KBM-7 (cell line): Measurements from ENCODE around the gene BBS9.

ENCODE experiments used
- DNase-seq: peaks from one replicate; pipeline ENCODE4 v3.0.0-alpha.2; 2015
- in situ Hi-C: fragments of 300-500 bp; cut with MboI; formaldehyde crosslinking; loops from 2 replicates; pipeline ENCODE4 v1.14.3; 2020; ENCODE audit warnings: low sequenced_read_pairs, low pct_unique_long_range_greater_than_20kb, mixed read lengths

The BBS9 gene

GRCh38 chr7:33334349-33334748, 205.0 kb downstream of the BBS9 start:
- DNase-seq = peak; percentile 27
- in situ Hi-C loops = no loop called here

GRCh38 chr7:33336820-33337219, 207.5 kb downstream of the BBS9 start:
- in situ Hi-C loops = no loop called here
- DNase-seq = no peak

GRCh38 chr7:33339074-33339790, 209.9 kb downstream of the BBS9 start:
- DNase-seq = no peak
- in situ Hi-C loops = no loop called here

- in situ Hi-C loops = no loop called here
- no peak for DNase-seq
Observed at GRCh38 chr7:33346055-33346454, 216.7 kb downstream of the BBS9 start.

- in situ Hi-C loops = no loop called here
- DNase-seq = no peak
Observed at GRCh38 chr7:33350577-33350976, 221.2 kb downstream of the BBS9 start.

GRCh38 chr7:33351709-33352108, 222.3 kb downstream of the BBS9 start:
- in situ Hi-C loops = no loop called here
- DNase-seq = no peak

GRCh38 chr7:33354201-33354600, 224.8 kb downstream of the BBS9 start:
- DNase-seq = no peak
- in situ Hi-C loops = no loop called here

GRCh38 chr7:33355386-33355785, 226.0 kb downstream of the BBS9 start:
- no peak for DNase-seq
- in situ Hi-C loops = no loop called here

GRCh38 chr7:33356336-33356735, 227.0 kb downstream of the BBS9 start:
- DNase-seq = no peak

GRCh38 chr7:33357846-33358245, 228.5 kb downstream of the BBS9 start:
- in situ Hi-C loops = no loop called here
- DNase-seq = no peak

More at GRCh38 chr7:33356336-33356735, 227.0 kb downstream of the BBS9 start:
- in situ Hi-C loops = no loop called here

GRCh38 chr7:33369888-33370287, 240.5 kb downstream of the BBS9 start:
- DNase-seq = no peak
- in situ Hi-C loops = no loop called here

GRCh38 chr7:33373195-33373594, 243.8 kb downstream of the BBS9 start:
- DNase-seq = no peak
- in situ Hi-C loops = no loop called here

- no peak for DNase-seq
- in situ Hi-C loops = no loop called here
Observed at GRCh38 chr7:33379891-33380525, 250.6 kb downstream of the BBS9 start.

- DNase-seq = no peak
- in situ Hi-C loops = no loop called here
Observed at GRCh38 chr7:33388332-33388731, 259.0 kb downstream of the BBS9 start.

GRCh38 chr7:33392148-33392547, 262.8 kb downstream of the BBS9 start:
- DNase-seq = no peak
- in situ Hi-C loops = no loop called here

GRCh38 chr7:33393770-33394169, 264.4 kb downstream of the BBS9 start:
- in situ Hi-C loops = no loop called here

GRCh38 chr7:33395340-33395739, 266.0 kb downstream of the BBS9 start:
- DNase-seq = no peak
- in situ Hi-C loops = no loop called here

More at GRCh38 chr7:33393770-33394169, 264.4 kb downstream of the BBS9 start:
- no peak for DNase-seq

GRCh38 chr7:33399528-33400213, 270.3 kb downstream of the BBS9 start:
- no peak for DNase-seq
- in situ Hi-C loops = no loop called here

- in situ Hi-C loops = no loop called here
- DNase-seq = no peak
Observed at GRCh38 chr7:33400214-33400538, 270.8 kb downstream of the BBS9 start.

- in situ Hi-C loops = no loop called here
- DNase-seq = no peak
Observed at GRCh38 chr7:33410266-33410665, 280.9 kb downstream of the BBS9 start.
